NOMO-1 (cell line): ENCODE data around the gene FKBP4.

Source experiments
- DNase-seq, 2 experiments: peaks; one replicate each; lab custom pipeline; 2025; ENCODE audit not compliant: unreplicated experiment in 2 of 2; lab: John Stamatoyannopoulos, UW

FKBP4 gene

DNA sequence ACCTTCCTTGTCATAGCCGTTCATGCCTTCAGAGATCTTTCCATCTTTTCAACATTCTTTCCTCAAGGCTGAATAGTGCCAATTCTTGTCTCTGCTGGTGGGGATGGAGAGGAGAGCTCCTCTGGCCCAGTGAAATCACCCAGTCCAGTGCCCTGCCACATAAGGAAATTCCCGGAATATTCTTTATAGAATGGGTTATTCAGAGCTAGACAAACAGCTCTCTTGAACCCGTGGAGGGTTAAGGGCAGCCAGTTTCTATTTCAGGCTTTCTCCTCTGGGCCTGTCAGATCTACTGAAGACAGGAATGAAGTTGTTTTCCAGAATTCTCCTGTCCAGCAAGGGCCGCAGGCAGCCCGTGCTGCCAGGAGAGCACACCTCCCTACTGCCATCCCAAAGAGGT is 48.2 kb downstream of the FKBP4 start:
- DNase-seq = no peak

DNA sequence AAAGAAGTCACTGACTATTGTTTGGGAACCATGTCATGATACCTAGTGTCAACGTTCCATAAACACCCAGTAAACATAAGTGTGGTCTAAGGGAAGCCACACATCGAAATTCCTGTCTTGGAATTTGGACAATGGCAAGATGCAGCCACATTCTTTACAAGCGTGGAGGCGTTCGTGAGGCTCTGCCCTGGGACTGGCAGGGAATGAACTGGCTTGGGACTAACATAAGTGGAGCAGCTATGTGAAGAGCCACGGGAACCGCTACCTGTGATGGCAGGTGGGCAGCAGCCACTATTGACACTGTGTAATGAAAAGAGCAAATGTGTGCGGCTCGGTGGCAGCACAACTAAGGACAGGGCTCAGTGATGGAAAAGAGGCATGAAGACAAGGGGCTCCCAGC is 50.0 kb downstream of the FKBP4 start:
- no peak for DNase-seq

DNA sequence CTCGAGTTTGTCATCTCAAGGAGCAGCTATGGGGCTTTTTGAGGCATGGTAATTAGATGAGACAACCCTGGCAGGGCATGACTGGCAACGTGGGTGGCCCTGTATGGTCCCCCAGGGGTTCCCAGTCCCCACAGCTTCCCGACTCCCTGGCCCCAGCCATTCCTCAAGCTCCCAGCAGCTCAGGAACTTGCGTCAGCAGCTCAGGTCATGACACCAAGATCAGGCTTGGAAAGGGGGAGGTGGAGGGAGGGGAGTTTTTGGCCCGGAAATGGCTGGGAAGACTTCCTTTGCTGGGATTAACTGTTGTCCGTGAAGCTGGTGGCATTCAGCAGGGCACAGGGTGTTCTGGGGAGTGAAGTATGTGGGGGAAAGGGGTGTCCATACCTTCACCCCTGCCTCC is 50.5 kb downstream of the FKBP4 start:
- DNase-seq = no peak

DNA sequence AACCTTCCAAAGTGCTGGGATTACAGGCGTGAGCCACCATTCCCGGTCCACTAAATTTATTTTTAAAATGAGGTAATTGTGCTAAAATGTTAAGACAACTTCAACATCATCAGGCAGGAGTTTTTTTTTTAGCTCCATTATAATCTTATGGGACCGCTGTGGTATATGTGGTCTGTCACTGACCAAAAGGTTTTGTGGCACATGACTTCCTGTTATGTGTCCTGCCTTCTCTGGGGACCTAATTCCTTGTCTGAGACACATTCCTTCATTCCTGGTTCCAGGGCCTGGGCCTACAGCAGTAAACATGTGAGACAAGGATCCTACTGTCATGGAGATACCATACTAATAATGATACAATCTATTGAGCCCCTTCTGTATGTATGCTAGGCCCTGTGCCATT is 57.2 kb downstream of the FKBP4 start:
- DNase-seq = no peak

DNA sequence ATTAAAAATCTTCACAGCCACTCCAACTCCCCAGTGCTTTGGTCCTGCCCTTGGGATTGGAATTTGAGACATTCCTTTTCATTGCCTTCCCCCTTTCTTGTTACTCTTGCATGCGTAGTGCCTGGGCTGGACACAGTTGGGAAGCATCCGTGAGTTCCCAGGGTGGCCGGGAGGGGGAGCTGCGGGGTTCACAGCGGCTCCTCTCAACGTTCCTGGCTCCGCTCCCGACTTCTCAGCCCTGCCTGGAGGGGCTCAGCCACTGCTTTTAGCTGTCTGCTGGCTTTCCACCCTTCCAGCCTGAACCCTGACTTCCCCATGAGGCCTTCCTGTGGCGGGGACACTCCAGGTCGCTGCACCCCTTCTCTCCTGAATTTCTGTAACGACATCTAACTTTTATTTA is 58.9 kb downstream of the FKBP4 start:
- no peak for DNase-seq
